ENCODE data around the gene GRB10. TPM values are rescaled to one million over a fixed set of nuclear protein-coding genes. Genes with fewer than 3 reads are reported as not detected.

GRB10 gene
- total RNA-seq, result 10 to 100 TPM; 13.8 to 16.1 TPM
- long read RNA-seq, full-length matches to known transcripts, result 3 of 11 reads
- long read RNA-seq, partial matches to known transcripts, result 4 of 11 reads
- long read RNA-seq, other reads (novel, unspliced or antisense), result 4 of 11 reads

- intact Hi-C loops (cut with DNase I, micrococcal nuclease), result no loop called here
- peak; percentile 63 for ATAC-seq
- DNase-seq, result peak; percentile 20 to 34
Observed at GRCh38 chr7:50782375-50783208, at the start of gene GRB10. GRB10 (minus strand) TSS chr7:50782896; CDS start chr7:50732322, 50,574 bp downstream.

GRCh38 chr7:50828801-50829200 is 46.1 kb upstream of the GRB10 start:
- DNase-seq, result no peak
- no peak for ATAC-seq
- intact Hi-C loops (cut with DNase I, micrococcal nuclease), result no loop called here

- intact Hi-C loops (cut with DNase I, micrococcal nuclease), result no loop called here
- DNase-seq (no peak), ATAC-seq (no peak)
Observed at GRCh38 chr7:50828116-50828515, 45.4 kb upstream of the GRB10 start.

GRCh38 chr7:50827281-50827680 is 44.6 kb upstream of the GRB10 start:
- intact Hi-C loops (cut with DNase I, micrococcal nuclease), result no loop called here
- no peak for DNase-seq
- no peak for ATAC-seq

GRCh38 chr7:50826371-50827172 is 43.9 kb upstream of the GRB10 start:
- intact Hi-C loops (cut with DNase I, micrococcal nuclease), result no loop called here
- DNase-seq (no peak), ATAC-seq (no peak)

GRCh38 chr7:50825465-50825864 is 42.8 kb upstream of the GRB10 start:
- intact Hi-C loops (cut with DNase I, micrococcal nuclease), result no loop called here
- DNase-seq, result no peak

GRCh38 chr7:50824882-50825281 is 42.2 kb upstream of the GRB10 start:
- intact Hi-C loops (cut with DNase I, micrococcal nuclease), result no loop called here
- DNase-seq, result no peak
- no peak for ATAC-seq

More at GRCh38 chr7:50825465-50825864, 42.8 kb upstream of the GRB10 start:
- no peak for ATAC-seq

- no peak for ATAC-seq
- no peak for DNase-seq
- intact Hi-C loops (cut with DNase I, micrococcal nuclease), result no loop called here
Observed at GRCh38 chr7:50822706-50823105, 40.0 kb upstream of the GRB10 start.

- DNase-seq (no peak), ATAC-seq (no peak)
- intact Hi-C loops (cut with DNase I, micrococcal nuclease), result no loop called here
Observed at GRCh38 chr7:50822110-50822509, 39.4 kb upstream of the GRB10 start.

GRCh38 chr7:50821457-50822008 is 38.8 kb upstream of the GRB10 start:
- no peak for DNase-seq
- no peak for ATAC-seq

GRCh38 chr7:50818324-50818723 is 35.6 kb upstream of the GRB10 start:
- intact Hi-C loops (cut with DNase I, micrococcal nuclease), result no loop called here
- ATAC-seq (no peak), DNase-seq (no peak)

More at GRCh38 chr7:50821457-50822008, 38.8 kb upstream of the GRB10 start:
- intact Hi-C loops (cut with DNase I, micrococcal nuclease), result no loop called here

GRCh38 chr7:50817561-50817960 is 34.9 kb upstream of the GRB10 start:
- intact Hi-C loops (cut with DNase I, micrococcal nuclease), result no loop called here
- DNase-seq (no peak), ATAC-seq (no peak)

- intact Hi-C loops (cut with DNase I, micrococcal nuclease), result no loop called here
- DNase-seq (no peak), ATAC-seq (no peak)
Observed at GRCh38 chr7:50815138-50815537, 32.4 kb upstream of the GRB10 start.

GRCh38 chr7:50814166-50814565 is 31.5 kb upstream of the GRB10 start:
- intact Hi-C loops (cut with DNase I, micrococcal nuclease), result no loop called here
- DNase-seq (no peak), ATAC-seq (no peak)

GRCh38 chr7:50812841-50813475 is 30.3 kb upstream of the GRB10 start:
- intact Hi-C loops (cut with DNase I, micrococcal nuclease), result no loop called here
- DNase-seq (peak; percentile 72 to 78), ATAC-seq (peak; percentile 100)

- no peak for ATAC-seq
- DNase-seq, result no peak
- intact Hi-C loops (cut with DNase I, micrococcal nuclease), result no loop called here
Observed at GRCh38 chr7:50812094-50812493, 29.4 kb upstream of the GRB10 start.

- ATAC-seq, result no peak
Observed at GRCh38 chr7:50808282-50808888, 25.7 kb upstream of the GRB10 start.

GRCh38 chr7:50807026-50807730 is 24.5 kb upstream of the GRB10 start:
- intact Hi-C loops (cut with DNase I, micrococcal nuclease), result no loop called here
- ATAC-seq (no peak), DNase-seq (no peak)

More at GRCh38 chr7:50808282-50808888, 25.7 kb upstream of the GRB10 start:
- DNase-seq, result no peak
- intact Hi-C loops (cut with DNase I, micrococcal nuclease), result no loop called here

Measured in left colon (tissue), 2 donors.